Loucy (cell line): ENCODE data around the gene PKM.

Experiments
- CTCF ChIP-seq: fragments of 200-600 bp; sonication (generic); conservative IDR thresholded peaks from 2 replicates; pipeline ENCODE4 v1.5.1; 2014; ENCODE audit warnings: mild to moderate bottlenecking, antibody characterized with exemption, low read length
- EZH2phosphoT487 ChIP-seq: fragments of 200-600 bp; IDR thresholded peaks from 2 replicates; pipeline ENCODE4 v1.6.1; 2018; ENCODE audit warnings: antibody characterized with exemption, mild to moderate bottlenecking, moderate library complexity, borderline replicate concordance

- TF ChIP-seq CTCF, result no peak
- TF ChIP-seq EZH2phosphoT487, result no peak
Observed at GRCh38 chr15:72176159-72176558, 54.8 kb downstream of the PKM start.
